ENCODE measurements around the gene AUTS2.

AUTS2 gene

GRCh38 chr7:69568266-69568665 lies 30.0 kb upstream of the AUTS2 start:
- no peak for TF ChIP-seq CTCF (IDR thresholded peaks at IDR 0.05; ENCODE audit: low read depth, low read length, missing control alignments)
- H3K4me3 ChIP-seq (ENCODE audit: low read depth, low read length) = no peak overlapping the region
- no peak for DNase-seq (ENCODE audit: low read depth)

- no peak overlapping the region for H3K4me3 ChIP-seq (ENCODE audit: low read depth, low read length)
- no peak for DNase-seq (ENCODE audit: low read depth)
These were observed 22.6 kb upstream of the AUTS2 start for GRCh38 chr7:69575651-69576050.

GRCh38 chr7:69577221-69577620 lies 21.1 kb upstream of the AUTS2 start:
- H3K4me3 ChIP-seq (ENCODE audit: low read depth, low read length) = no peak overlapping the region
- no peak for DNase-seq (ENCODE audit: low read depth)
- no peak for TF ChIP-seq CTCF (IDR thresholded peaks at IDR 0.05; ENCODE audit: low read depth, low read length, missing control alignments)

More at GRCh38 chr7:69575651-69576050, 22.6 kb upstream of the AUTS2 start:
- no peak for TF ChIP-seq CTCF (IDR thresholded peaks at IDR 0.05; ENCODE audit: low read depth, low read length, missing control alignments)

- no peak overlapping the region for H3K4me3 ChIP-seq (ENCODE audit: low read depth, low read length)
- no peak for DNase-seq (ENCODE audit: low read depth)
- no peak for TF ChIP-seq CTCF (IDR thresholded peaks at IDR 0.05; ENCODE audit: low read depth, low read length, missing control alignments)
These were observed 13.1 kb upstream of the AUTS2 start for GRCh38 chr7:69585169-69585568.

- DNase-seq (ENCODE audit: low read depth) = no peak
- TF ChIP-seq CTCF (IDR thresholded peaks at IDR 0.05; ENCODE audit: low read depth, low read length, missing control alignments) = no peak
- H3K4me3 ChIP-seq (ENCODE audit: low read depth, low read length) = no peak overlapping the region
These were observed 12.0 kb upstream of the AUTS2 start for GRCh38 chr7:69586321-69586720.

- TF ChIP-seq CTCF (IDR thresholded peaks at IDR 0.05; ENCODE audit: low read depth, low read length, missing control alignments) = no peak
- H3K4me3 ChIP-seq (ENCODE audit: low read depth, low read length) = no peak overlapping the region
- no peak for DNase-seq (ENCODE audit: low read depth)
These were observed 9.5 kb upstream of the AUTS2 start for GRCh38 chr7:69588773-69589172.

GRCh38 chr7:69591805-69592204 lies 6.5 kb upstream of the AUTS2 start:
- no peak for DNase-seq (ENCODE audit: low read depth)
- TF ChIP-seq CTCF (IDR thresholded peaks at IDR 0.05; ENCODE audit: low read depth, low read length, missing control alignments) = no peak
- no peak overlapping the region for H3K4me3 ChIP-seq (ENCODE audit: low read depth, low read length)

All from GM12864 (cell line).